ENCODE data around the gene SLC38A2.

Gene SLC38A2

GRCh38 chr12:46369474-46370379, 2.8 kb downstream of the SLC38A2 start:
- TF ChIP-seq, protein P1, sequence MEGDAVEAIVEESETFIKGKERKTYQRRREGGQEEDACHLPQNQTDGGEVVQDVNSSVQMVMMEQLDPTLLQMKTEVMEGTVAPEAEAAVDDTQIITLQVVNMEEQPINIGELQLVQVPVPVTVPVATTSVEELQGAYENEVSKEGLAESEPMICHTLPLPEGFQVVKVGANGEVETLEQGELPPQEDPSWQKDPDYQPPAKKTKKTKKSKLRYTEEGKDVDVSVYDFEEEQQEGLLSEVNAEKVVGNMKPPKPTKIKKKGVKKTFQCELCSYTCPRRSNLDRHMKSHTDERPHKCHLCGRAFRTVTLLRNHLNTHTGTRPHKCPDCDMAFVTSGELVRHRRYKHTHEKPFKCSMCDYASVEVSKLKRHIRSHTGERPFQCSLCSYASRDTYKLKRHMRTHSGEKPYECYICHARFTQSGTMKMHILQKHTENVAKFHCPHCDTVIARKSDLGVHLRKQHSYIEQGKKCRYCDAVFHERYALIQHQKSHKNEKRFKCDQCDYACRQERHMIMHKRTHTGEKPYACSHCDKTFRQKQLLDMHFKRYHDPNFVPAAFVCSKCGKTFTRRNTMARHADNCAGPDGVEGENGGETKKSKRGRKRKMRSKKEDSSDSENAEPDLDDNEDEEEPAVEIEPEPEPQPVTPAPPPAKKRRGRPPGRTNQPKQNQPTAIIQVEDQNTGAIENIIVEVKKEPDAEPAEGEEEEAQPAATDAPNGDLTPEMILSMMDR (IDR thresholded peaks at IDR 0.05) = no peak
- no peak for TF ChIP-seq ZFX (IDR thresholded peaks at IDR 0.05; ENCODE audit: borderline replicate concordance)
- H3K27ac ChIP-seq = peak overlapping the region; percentile 97

GRCh38 chr12:46369095-46369473, 3.5 kb downstream of the SLC38A2 start:
- H3K27ac ChIP-seq = peak overlapping the region; percentile 97
- TF ChIP-seq, protein P1 (IDR thresholded peaks at IDR 0.05) = no peak

- no peak for TF ChIP-seq ZFX (IDR thresholded peaks at IDR 0.05; ENCODE audit: borderline replicate concordance)
- TF ChIP-seq, protein P1 (IDR thresholded peaks at IDR 0.05) = no peak
- H3K27ac ChIP-seq = peak overlapping the region; percentile 97
Observed at GRCh38 chr12:46368684-46369083, 3.9 kb downstream of the SLC38A2 start.

- H3K27ac ChIP-seq = peak overlapping the region; percentile 97
- TF ChIP-seq ZFX (IDR thresholded peaks at IDR 0.05; ENCODE audit: borderline replicate concordance) = no peak
- TF ChIP-seq, protein P1 (IDR thresholded peaks at IDR 0.05) = no peak
Observed at GRCh38 chr12:46368138-46368537, 4.4 kb downstream of the SLC38A2 start.

- peak overlapping the region; percentile 97 for H3K27ac ChIP-seq
- TF ChIP-seq, protein P1 (IDR thresholded peaks at IDR 0.05) = no peak
- no peak for TF ChIP-seq ZFX (IDR thresholded peaks at IDR 0.05; ENCODE audit: borderline replicate concordance)
Observed at GRCh38 chr12:46367351-46368029, 5.1 kb downstream of the SLC38A2 start.

GRCh38 chr12:46366771-46367170, 5.8 kb downstream of the SLC38A2 start:
- TF ChIP-seq, protein P1 (IDR thresholded peaks at IDR 0.05) = no peak
- no peak for TF ChIP-seq ZFX (IDR thresholded peaks at IDR 0.05; ENCODE audit: borderline replicate concordance)
- H3K27ac ChIP-seq = peak overlapping the region; percentile 97

GRCh38 chr12:46365951-46366379, 6.6 kb downstream of the SLC38A2 start:
- H3K27ac ChIP-seq = peak overlapping the region; percentile 97
- TF ChIP-seq, protein P1 (IDR thresholded peaks at IDR 0.05) = no peak
- no peak for TF ChIP-seq ZFX (IDR thresholded peaks at IDR 0.05; ENCODE audit: borderline replicate concordance)
